ENCODE results near the gene ZCCHC7.

ZCCHC7 gene

GRCh38 chr9:37406603-37407401 is 286.4 kb downstream of the ZCCHC7 start:
- peaks cover 4% of the 10 kb centered on the region for H3K27me3 Mint-ChIP-seq (ENCODE audit: low read depth, poor library complexity)
- H3K36me3 Mint-ChIP-seq (ENCODE audit: low read depth), result no peaks in the 10 kb centered on the region
- no peaks in the 10 kb centered on the region for H3K9me3 Mint-ChIP-seq
- no peak overlapping the region for H3K27ac Mint-ChIP-seq
- TF ChIP-seq CTCF (IDR thresholded peaks at IDR 0.05), result no peak
- H3K4me1 Mint-ChIP-seq, result peaks cover 14% of the 10 kb centered on the region
- no peak for DNase-seq
- H3K4me3 Mint-ChIP-seq, result no peak overlapping the region

- DNase-seq, result no peak
- peaks cover 7% of the 10 kb centered on the region for H3K27me3 Mint-ChIP-seq (ENCODE audit: low read depth, poor library complexity)
- H3K9me3 Mint-ChIP-seq, result no peaks in the 10 kb centered on the region
- H3K4me3 Mint-ChIP-seq, result no peak overlapping the region
- no peak overlapping the region for H3K27ac Mint-ChIP-seq
- H3K36me3 Mint-ChIP-seq (ENCODE audit: low read depth), result no peaks in the 10 kb centered on the region
- H3K4me1 Mint-ChIP-seq, result peaks cover 20% of the 10 kb centered on the region
- no peak for TF ChIP-seq CTCF (IDR thresholded peaks at IDR 0.05)
Observed at GRCh38 chr9:37407468-37407867, 287.1 kb downstream of the ZCCHC7 start.
